22Rv1 (cell line): ENCODE data around the gene AARS1.
"Not testable (repeated sequence)": the region's sequence is repeated elsewhere in the genome, so short reads cannot be mapped to it uniquely, and the experiment has no call there.

ENCODE experiments used
- CTCF ChIP-seq: fragments of 450-650 bp; IDR thresholded peaks from 2 replicates; pipeline ENCODE4 v1.5.1; 2017; ENCODE audit warnings: mild to moderate bottlenecking
- ZFX ChIP-seq: fragments of 450-650 bp; IDR thresholded peaks from 2 replicates; pipeline ENCODE4 v1.6.1; 2017; ENCODE audit warnings: antibody characterized with exemption, borderline replicate concordance

DNA sequence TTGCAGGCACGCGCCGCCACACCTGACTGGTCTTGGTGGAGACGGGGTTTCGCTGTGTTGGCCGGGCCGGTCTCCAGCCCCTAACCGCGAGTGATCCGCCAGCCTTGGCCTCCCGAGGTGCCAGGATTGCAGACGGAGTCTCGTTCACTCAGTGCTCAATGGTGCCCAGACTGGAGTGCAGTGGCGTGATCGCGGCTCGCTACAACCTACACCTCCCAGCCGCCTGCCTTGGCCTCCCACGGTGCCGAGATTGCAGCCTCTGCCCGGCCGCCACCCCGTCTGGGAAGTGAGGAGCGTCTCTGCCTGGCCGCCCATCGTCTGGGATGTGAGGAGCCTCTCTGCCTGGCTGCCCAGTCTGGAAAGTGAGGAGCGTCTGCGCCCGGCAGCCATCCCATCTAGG lies 85.3 kb downstream of the AARS1 start:
- not testable (repeated sequence) for TF ChIP-seq CTCF, ZFX
